CD14-positive monocyte (primary cell): ENCODE data around the gene AGER. TPM values are rescaled to one million over a fixed set of nuclear protein-coding genes. Genes with fewer than 3 reads are reported as not detected.
A peak's percentile ranks its signal among the peaks of the same experiment; 100 is the strongest.

Experiments used
- DNase-seq, 3 donors: peaks; one replicate each; pipeline ENCODE4 v3.0.0-alpha.2; 2011 to 2022
- H2AFZ ChIP-seq: 2 replicates; pipeline ENCODE4 v1.6.0; 2012; ENCODE audit warnings: mild to moderate bottlenecking, low read depth, low read length, inconsistent platforms; ENCODE audit not compliant: insufficient read depth, poor library complexity, severe bottlenecking
- H3K27ac ChIP-seq, 2 donors: 1 replicate in 1 of 2; 2 replicates in 1 of 2; pipeline ENCODE4 v1.5.1; 2012 to 2013; ENCODE audit warnings: low read length in 2 of 2, control low read depth in 1 of 2, inconsistent platforms in 1 of 2, low read depth in 1 of 2, mild to moderate bottlenecking in 1 of 2
- H3K27me3 ChIP-seq, 2 donors: one replicate each; pipeline versions ENCODE4 v1.6.0 to v1.6.1; 2011 to 2013; ENCODE audit warnings: low read length in 2 of 2; ENCODE audit not compliant: control insufficient read depth in 2 of 2, insufficient read depth in 2 of 2
- H3K36me3 ChIP-seq, 2 donors: replicated peaks in 1 of 2; 1 replicate in 1 of 2; 2 replicates in 1 of 2; pipeline versions ENCODE4 v1.5.1 to v1.6.1; 2012 to 2013; ENCODE audit warnings: low read length in 2 of 2, control low read depth in 1 of 2, inconsistent platforms in 1 of 2, mild to moderate bottlenecking in 1 of 2; ENCODE audit not compliant: insufficient read depth in 2 of 2, control insufficient read depth in 1 of 2
- H3K4me1 ChIP-seq, 2 donors: 1 replicate in 1 of 2; 2 replicates in 1 of 2; pipeline versions ENCODE4 v1.5.1 to v1.6.1; 2012 to 2013; ENCODE audit warnings: low read length in 2 of 2, control low read depth in 1 of 2, inconsistent platforms in 1 of 2, mild to moderate bottlenecking in 1 of 2, moderate library complexity in 1 of 2; ENCODE audit not compliant: insufficient read depth in 2 of 2, control insufficient read depth in 1 of 2
- H3K4me2 ChIP-seq: replicated peaks from 2 replicates; pipeline ENCODE3; 2012; ENCODE audit warnings: low read length, moderate library complexity, mild to moderate bottlenecking; ENCODE audit not compliant: poor library complexity, severe bottlenecking; ENCODE audit errors: extremely low read depth
- H3K4me3 ChIP-seq, 3 experiments: fragments of 200-600 bp in 1 of 3; sonication (generic) in 1 of 3; replicated peaks in 1 of 3; 1 replicate in 2 of 3; 2 replicates in 1 of 3; pipeline ENCODE4 v1.5.1; 2011 to 2013; ENCODE audit warnings: low read length in 3 of 3, mild to moderate bottlenecking in 3 of 3, control low read depth in 2 of 3, low read depth in 2 of 3, inconsistent platforms in 1 of 3, moderate library complexity in 1 of 3
- H3K79me2 ChIP-seq: 2 replicates; pipeline ENCODE4 v1.6.0; 2012; ENCODE audit warnings: mild to moderate bottlenecking, control low read depth, inconsistent platforms, low read length, moderate library complexity; ENCODE audit not compliant: insufficient read depth
- H3K9ac ChIP-seq: 2 replicates; pipeline ENCODE4 v1.6.0; 2017; ENCODE audit warnings: low read length, mild to moderate bottlenecking; ENCODE audit not compliant: insufficient read depth, poor library complexity, severe bottlenecking
- H3K9me3 ChIP-seq, 2 donors: replicated peaks in 1 of 2; 1 replicate in 1 of 2; 2 replicates in 1 of 2; pipeline versions ENCODE4 v1.5.1 to v1.6.1; 2012 to 2013; ENCODE audit warnings: low read length in 2 of 2, control low read depth in 1 of 2; ENCODE audit not compliant: control insufficient read depth in 1 of 2, insufficient read depth in 1 of 2
- H4K20me1 ChIP-seq: 2 replicates; pipeline ENCODE4 v1.6.0; 2012; ENCODE audit warnings: mild to moderate bottlenecking, low read length, control low read depth, moderate library complexity; ENCODE audit not compliant: insufficient read depth
- H3K27ac Mint-ChIP-seq, 7 donors: one replicate each; pipeline ENCODE4 v1.8.0; 2020; ENCODE audit warnings: mild to moderate bottlenecking in 7 of 7, mixed read lengths in 7 of 7, moderate library complexity in 6 of 7, inconsistent platforms in 2 of 7
- H3K27me3 Mint-ChIP-seq, 3 donors: one replicate each; pipeline ENCODE4 v1.8.0; 2021 to 2022; ENCODE audit warnings: low read depth in 3 of 3, mild to moderate bottlenecking in 3 of 3, mixed read lengths in 3 of 3, moderate library complexity in 3 of 3, inconsistent platforms in 1 of 3
- H3K36me3 Mint-ChIP-seq, 2 donors: one replicate each; pipeline ENCODE4 v1.8.0; 2020; ENCODE audit warnings: mixed read lengths in 2 of 2, inconsistent platforms in 1 of 2, mild to moderate bottlenecking in 1 of 2
- H3K4me1 Mint-ChIP-seq: one replicate; pipeline ENCODE4 v1.8.0; 2020; ENCODE audit warnings: mild to moderate bottlenecking, mixed read lengths
- H3K4me3 Mint-ChIP-seq, 2 donors: one replicate each; pipeline ENCODE4 v1.8.0; 2020; ENCODE audit warnings: mild to moderate bottlenecking in 2 of 2, mixed read lengths in 2 of 2, moderate library complexity in 1 of 2
- H3K9me3 Mint-ChIP-seq, 7 donors: one replicate each; pipeline ENCODE4 v1.8.0; 2020 to 2022; ENCODE audit warnings: mixed read lengths in 7 of 7, mild to moderate bottlenecking in 6 of 7, moderate library complexity in 6 of 7, inconsistent platforms in 2 of 7
- CTCF ChIP-seq: fragments of 200-600 bp; IDR thresholded peaks from one replicate; pipeline ENCODE4 v1.8.0; 2022; ENCODE audit warnings: antibody characterized with exemption, mild to moderate bottlenecking
- WGBS: methylation state at CpG from one replicate; pipeline ENCODE4 v1.1.5; 2013; ENCODE audit warnings: missing lambda C conversion rate; ENCODE audit not compliant: insufficient coverage; 5-methylcytosine and 5-hydroxymethylcytosine counted together
- intact Hi-C, 2 donors: fragments of 100-400 bp; cut with micrococcal nuclease; formaldehyde crosslinking; loops; one replicate each; pipeline versions ENCODE4 v1.15.0 to v1.15.1; 2023
- polyA plus RNA-seq, 3 donors: library from polyadenylated mRNA; depleted of rRNA in 1 of 3; unstranded in 2 of 3; stranded (reverse) in 1 of 3; fragments of 300-500 nt in 2 of 3; fragments of >200 nt in 1 of 3; fragmentation: Illumina TruSeq in 2 of 3; gene quantifications; 1 replicate in 2 of 3; 2 replicates in 1 of 3; pipeline ENCODE4 v1.2.3, GENCODE V29; 2012 to 2021

Gene AGER
- polyA plus RNA-seq, 3 donors, result 0.60 to 55.0 TPM; not detected in 1

- Histone ChIP-seq H3K4me1 (peaks cover 7 to 10% of the 10 kb centered on the region in 2 donors), H2AFZ (no peak overlapping the region), H3K9me3 (no peaks in the 10 kb centered on the region), H3K79me2 (no peaks in the 10 kb centered on the region), H3K27ac (no peak overlapping the region), H3K36me3 (no peaks in the 10 kb centered on the region), H3K4me3 (no peak overlapping the region), H3K4me2 (no peak overlapping the region), H4K20me1 (no peaks in the 10 kb centered on the region), H3K9ac (no peak overlapping the region), H3K27me3 (no peaks in the 10 kb centered on the region)
- Mint-ChIP-seq H3K4me3 (no peak overlapping the region), H3K36me3 (no peaks in the 10 kb centered on the region), H3K27ac (peak overlapping the region in 1 of 7 donors; percentile 6), H3K9me3 (no peaks in the 10 kb centered on the region), H3K4me1 (peaks cover 15% of the 10 kb centered on the region), H3K27me3 (peaks cover 0 to 3% (median 0%) of the 10 kb centered on the region in 3 donors)
- intact Hi-C loops, result no loop called here
- WGBS, result 83% methylated on average over 1 of the region's 2 CpGs
- no peak for DNase-seq
- no peak for TF ChIP-seq CTCF
These were observed 40.6 kb upstream of the AGER start for GRCh38 chr6:32224696-32225095.

GRCh38 chr6:32223258-32224235, 39.5 kb upstream of the AGER start, which contains the start of gene NOTCH4:
Gene NOTCH4, minus strand, starts transcription at chr6:32224067. Its CDS starts 139 bp downstream, at chr6:32223928.
- Mint-ChIP-seq H3K27ac (peak within 1 kb of the TSS in 2 of 7 donors; percentile 6 to 32), H3K36me3 (no peaks in the 10 kb centered on the region), H3K9me3 (no peaks in the 10 kb centered on the region), H3K4me3 (no peak within 1 kb of the TSS), H3K4me1 (peaks cover 15% of the 10 kb centered on the region), H3K27me3 (peaks cover 0 to 6% (median 1%) of the 10 kb centered on the region in 3 donors)
- no peak within 1 kb of the TSS for H3K4me3 ChIP-seq
- H4K20me1 ChIP-seq, result no peaks in the 10 kb centered on the region
- no peak within 1 kb of the TSS for H3K9ac ChIP-seq
- H3K9me3 ChIP-seq, result no peaks in the 10 kb centered on the region
- H3K4me1 ChIP-seq, result peaks cover 7 to 10% of the 10 kb centered on the region in 2 donors
- no peak within 1 kb of the TSS for H3K27ac ChIP-seq
- intact Hi-C loops, result no loop called here
- DNase-seq, result no peak
- no peaks in the 10 kb centered on the region for H3K79me2 ChIP-seq
- no peak within 1 kb of the TSS for H2AFZ ChIP-seq
- no peak within 1 kb of the TSS for H3K4me2 ChIP-seq
- TF ChIP-seq CTCF, result no peak
- no peaks in the 10 kb centered on the region for H3K27me3 ChIP-seq
- H3K36me3 ChIP-seq, result no peaks in the 10 kb centered on the region
- WGBS, result 78% methylated on average over 15 of the region's 20 CpGs
